Liver (tissue), 9 donors: ENCODE data around the gene DYSF. TPM values are rescaled to one million over a fixed set of nuclear protein-coding genes. Genes with fewer than 3 reads are reported as not detected.
A peak's percentile ranks its signal among the peaks of the same experiment; 100 is the strongest.

Source experiments
- DNase-seq: peaks from one replicate; pipeline ENCODE4 v3.0.0-alpha.2; 2017; ENCODE audit warnings: low spot score
- H3K27ac ChIP-seq, 2 donors: one replicate each; pipeline ENCODE4 v1.7.0; 2013; ENCODE audit warnings: inconsistent platforms in 2 of 2, low read length in 2 of 2, control low read depth in 1 of 2, low read depth in 1 of 2, mild to moderate bottlenecking in 1 of 2
- H3K27me3 ChIP-seq, 4 donors: one replicate each; pipeline versions ENCODE4 v1.6.1 to v1.7.0; 2013; ENCODE audit warnings: low read length in 3 of 4, inconsistent platforms in 1 of 4, mild to moderate bottlenecking in 1 of 4, moderate library complexity in 1 of 4; ENCODE audit not compliant: control insufficient read depth in 4 of 4, insufficient read depth in 4 of 4
- H3K36me3 ChIP-seq, 4 donors: one replicate each; pipeline versions ENCODE4 v1.6.1 to v1.7.0; 2013; ENCODE audit warnings: low read length in 3 of 4, mild to moderate bottlenecking in 3 of 4, low read depth in 1 of 4, moderate library complexity in 1 of 4; ENCODE audit not compliant: control insufficient read depth in 4 of 4, insufficient read depth in 3 of 4
- H3K4me1 ChIP-seq, 4 donors: one replicate each; pipeline versions ENCODE4 v1.6.1 to v1.7.0; 2013; ENCODE audit warnings: low read length in 3 of 4, mild to moderate bottlenecking in 3 of 4, moderate library complexity in 1 of 4; ENCODE audit not compliant: control insufficient read depth in 4 of 4, insufficient read depth in 4 of 4
- H3K4me3 ChIP-seq, 3 donors: one replicate each; pipeline versions ENCODE4 v1.6.1 to v1.7.0; 2013; ENCODE audit warnings: low read length in 3 of 3, control low read depth in 1 of 3, low read depth in 1 of 3, mild to moderate bottlenecking in 1 of 3
- H3K9ac ChIP-seq, 2 donors: one replicate each; pipeline ENCODE4 v1.7.0; 2013; ENCODE audit warnings: low read length in 2 of 2, mild to moderate bottlenecking in 2 of 2, moderate library complexity in 2 of 2, control low read depth in 1 of 2, low read depth in 1 of 2
- H3K9me3 ChIP-seq, 4 donors: one replicate each; pipeline versions ENCODE4 v1.6.1 to v1.7.0; 2013; ENCODE audit warnings: low read length in 3 of 4; ENCODE audit not compliant: control insufficient read depth in 4 of 4
- ATF3 ChIP-seq: IDR thresholded peaks from 2 replicates; pipeline ENCODE4 v1.6.1; 2016; ENCODE audit warnings: antibody characterized with exemption
- EGR1 ChIP-seq, 2 donors: IDR thresholded peaks; 2 replicates each; pipeline ENCODE4 v1.6.1; 2016 to 2018; ENCODE audit warnings: antibody characterized with exemption in 2 of 2, low read depth in 2 of 2
- FOXA1 ChIP-seq: IDR thresholded peaks from 2 replicates; pipeline ENCODE4 v1.6.1; 2016; ENCODE audit warnings: antibody characterized with exemption
- FOXA2 ChIP-seq: IDR thresholded peaks from 2 replicates; pipeline ENCODE4 v1.6.1; 2016; ENCODE audit warnings: antibody characterized with exemption
- GABPA ChIP-seq, 2 donors: IDR thresholded peaks in 1 of 2; conservative IDR thresholded peaks in 1 of 2; 2 replicates each; pipeline ENCODE4 v1.6.1; 2016; ENCODE audit warnings: antibody characterized with exemption in 2 of 2, mild to moderate bottlenecking in 1 of 2, moderate library complexity in 1 of 2
- HNF4A ChIP-seq, 2 donors: conservative IDR thresholded peaks; 2 replicates each; pipeline ENCODE4 v1.6.1; 2016; ENCODE audit warnings: antibody characterized with exemption in 2 of 2, mild to moderate bottlenecking in 2 of 2
- HNF4G ChIP-seq: IDR thresholded peaks from 2 replicates; pipeline ENCODE4 v1.6.1; 2016; ENCODE audit warnings: antibody characterized with exemption
- JUND ChIP-seq, 2 donors: IDR thresholded peaks; 2 replicates each; pipeline ENCODE4 v1.6.1; 2016; ENCODE audit warnings: antibody characterized with exemption in 2 of 2
- MAX ChIP-seq: IDR thresholded peaks from 2 replicates; pipeline ENCODE4 v1.6.1; 2016; ENCODE audit warnings: antibody characterized with exemption
- NR2F2 ChIP-seq: IDR thresholded peaks from 2 replicates; pipeline ENCODE4 v1.6.1; 2016; ENCODE audit warnings: antibody characterized with exemption
- RAD21 ChIP-seq, 2 donors: IDR thresholded peaks; 2 replicates each; pipeline ENCODE4 v1.6.1; 2016; ENCODE audit warnings: antibody characterized with exemption in 2 of 2, mild to moderate bottlenecking in 2 of 2
- REST ChIP-seq: IDR thresholded peaks from 2 replicates; pipeline ENCODE4 v1.6.1; 2016; ENCODE audit warnings: antibody characterized with exemption, mild to moderate bottlenecking
- RXRA ChIP-seq, 2 donors: IDR thresholded peaks; 2 replicates each; pipeline ENCODE4 v1.6.1; 2017 to 2018; ENCODE audit warnings: antibody characterized with exemption in 2 of 2, mild to moderate bottlenecking in 1 of 2
- SP1 ChIP-seq: IDR thresholded peaks from 2 replicates; pipeline ENCODE4 v1.6.1; 2018; ENCODE audit warnings: antibody characterized with exemption, mild to moderate bottlenecking
- TAF1 ChIP-seq: conservative IDR thresholded peaks from 2 replicates; pipeline ENCODE4 v1.6.1; 2016; ENCODE audit warnings: antibody characterized with exemption, mild to moderate bottlenecking
- YY1 ChIP-seq: IDR thresholded peaks from 2 replicates; pipeline ENCODE4 v1.6.1; 2016; ENCODE audit warnings: antibody characterized with exemption, mild to moderate bottlenecking
- WGBS: extraction: QIAGEN DNeasy Blood & Tissue Kit; methylation state at CpG from one replicate; pipeline ENCODE4 v1.1.7; 2013; 5-methylcytosine and 5-hydroxymethylcytosine counted together
- polyA plus RNA-seq, 2 donors: library from polyadenylated mRNA; stranded (reverse) in 1 of 2; unstranded in 1 of 2; fragments of 200-250 nt in 1 of 2; fragments of >200 nt in 1 of 2; fragmentation: Nextera tagmentation in 1 of 2; extraction: Ambion mirVana in 1 of 2; gene quantifications; one replicate each; pipeline versions ENCODE4 v1.2.1 to v1.2.3, GENCODE V29; 2013 to 2015
- total RNA-seq, 2 donors: library from RNA; depleted of rRNA; stranded (reverse); fragments of >200 nt; gene quantifications; one replicate each; pipeline ENCODE4 v1.2.3, GENCODE V29; 2014
- TF ChIP-seq, protein P1 (sequence below): fragments of 150-350 bp; IDR thresholded peaks from 2 replicates; pipeline ENCODE4 v1.5.1; 2017; ENCODE audit warnings: improper control_type of control experiment, low read depth, low read length; ENCODE audit not compliant: missing input control
- donor health status: healthy.
- donor health status: healthy.
- donor health status: healthy.
- donor health status: healthy.
- donor health status: healthy.

DYSF gene
- total and polyA plus RNA-seq, 4 donors = 8.5 to 20.8 (median 13.6) TPM

GRCh38 chr2:71459084-71459431 lies 5.7 kb downstream of the DYSF start:
- Histone ChIP-seq H3K36me3 (no peaks in the 10 kb centered on the region), H3K9ac (no peak overlapping the region), H3K27ac (peak overlapping the region; percentile 8 to 42), H3K9me3 (no peaks in the 10 kb centered on the region), H3K4me3 (no peak overlapping the region), H3K27me3 (no peaks in the 10 kb centered on the region), H3K4me1 (peaks cover 17 to 72% (median 59%) of the 10 kb centered on the region in 4 donors)
- TF ChIP-seq HNF4G (no peak), RXRA (IDR thresholded peaks at IDR 0.05) (peak in 1 of 2 donors; percentile 53)
- peak; percentile 17 for DNase-seq
- 56% methylated on average over 2 of the region's 2 CpGs for WGBS

GRCh38 chr2:71460056-71460455 lies 6.7 kb downstream of the DYSF start:
- TF ChIP-seq YY1 (no peak), REST (no peak), MAX (no peak), HNF4G (no peak), FOXA2 (no peak), FOXA1 (no peak), SP1 (no peak), JUND (IDR thresholded peaks at IDR 0.05) (no peak), ATF3 (no peak), RAD21 (IDR thresholded peaks at IDR 0.05) (no peak), NR2F2 (no peak), GABPA (IDR thresholded peaks at IDR 0.05 in 1 of 2, conservative IDR thresholded peaks at IDR 0.05 in 1 of 2) (no peak), HNF4A (conservative IDR thresholded peaks at IDR 0.05) (no peak), TAF1 (no peak), EGR1 (IDR thresholded peaks at IDR 0.05; ENCODE audit: low read depth in 2 of 2) (no peak)
- TF ChIP-seq, protein P1, sequence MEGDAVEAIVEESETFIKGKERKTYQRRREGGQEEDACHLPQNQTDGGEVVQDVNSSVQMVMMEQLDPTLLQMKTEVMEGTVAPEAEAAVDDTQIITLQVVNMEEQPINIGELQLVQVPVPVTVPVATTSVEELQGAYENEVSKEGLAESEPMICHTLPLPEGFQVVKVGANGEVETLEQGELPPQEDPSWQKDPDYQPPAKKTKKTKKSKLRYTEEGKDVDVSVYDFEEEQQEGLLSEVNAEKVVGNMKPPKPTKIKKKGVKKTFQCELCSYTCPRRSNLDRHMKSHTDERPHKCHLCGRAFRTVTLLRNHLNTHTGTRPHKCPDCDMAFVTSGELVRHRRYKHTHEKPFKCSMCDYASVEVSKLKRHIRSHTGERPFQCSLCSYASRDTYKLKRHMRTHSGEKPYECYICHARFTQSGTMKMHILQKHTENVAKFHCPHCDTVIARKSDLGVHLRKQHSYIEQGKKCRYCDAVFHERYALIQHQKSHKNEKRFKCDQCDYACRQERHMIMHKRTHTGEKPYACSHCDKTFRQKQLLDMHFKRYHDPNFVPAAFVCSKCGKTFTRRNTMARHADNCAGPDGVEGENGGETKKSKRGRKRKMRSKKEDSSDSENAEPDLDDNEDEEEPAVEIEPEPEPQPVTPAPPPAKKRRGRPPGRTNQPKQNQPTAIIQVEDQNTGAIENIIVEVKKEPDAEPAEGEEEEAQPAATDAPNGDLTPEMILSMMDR = no peak
- Histone ChIP-seq H3K4me1 (peaks cover 11 to 66% (median 50%) of the 10 kb centered on the region in 4 donors), H3K27me3 (no peaks in the 10 kb centered on the region), H3K9ac (no peak overlapping the region), H3K36me3 (no peaks in the 10 kb centered on the region), H3K27ac (no peak overlapping the region), H3K4me3 (no peak overlapping the region), H3K9me3 (no peaks in the 10 kb centered on the region)
- 92% methylated on average over 6 of the region's 6 CpGs for WGBS
- peak; percentile 10 for DNase-seq
